ENCODE data around the gene URB2.

Gene URB2

DNA sequence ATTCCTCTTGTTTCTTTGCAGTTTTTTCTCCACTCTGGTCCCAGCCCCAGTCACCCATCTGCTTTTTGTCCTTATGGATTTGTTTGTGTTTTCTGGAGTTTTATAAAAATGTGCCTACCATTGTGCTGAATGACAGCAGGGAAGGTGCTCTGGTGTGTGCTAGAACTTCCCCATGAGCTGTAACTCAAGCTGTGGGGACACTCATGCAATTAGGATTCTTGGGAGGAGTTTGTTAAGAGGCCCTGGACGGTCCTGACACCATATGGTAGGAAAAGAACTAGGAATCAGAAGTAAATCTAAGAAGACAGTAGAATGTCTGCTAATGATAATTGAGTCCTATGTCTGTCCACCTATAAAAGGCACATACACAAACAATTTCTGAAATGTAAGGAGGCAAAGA lies 27.4 kb downstream of the URB2 start:
- no peaks in the 10 kb centered on the region for H3K9me3 ChIP-seq (ENCODE audit: control insufficient read depth, low read depth, low read length)
- peaks cover 79% of the 10 kb centered on the region for H3K36me3 ChIP-seq (ENCODE audit: control insufficient read depth, low read depth, low read length)
- no peaks in the 10 kb centered on the region for H3K27me3 ChIP-seq (ENCODE audit: control insufficient read depth, insufficient read depth, low read length)
- no peak overlapping the region for H3K9ac ChIP-seq (ENCODE audit: low read length)
- H3K4me1 ChIP-seq (ENCODE audit: control insufficient read depth, low read depth, low read length): no peaks in the 10 kb centered on the region
- no peak overlapping the region for H3K27ac ChIP-seq (ENCODE audit: low read length)
- no peak overlapping the region for H3K4me3 ChIP-seq (ENCODE audit: low read length)

DNA sequence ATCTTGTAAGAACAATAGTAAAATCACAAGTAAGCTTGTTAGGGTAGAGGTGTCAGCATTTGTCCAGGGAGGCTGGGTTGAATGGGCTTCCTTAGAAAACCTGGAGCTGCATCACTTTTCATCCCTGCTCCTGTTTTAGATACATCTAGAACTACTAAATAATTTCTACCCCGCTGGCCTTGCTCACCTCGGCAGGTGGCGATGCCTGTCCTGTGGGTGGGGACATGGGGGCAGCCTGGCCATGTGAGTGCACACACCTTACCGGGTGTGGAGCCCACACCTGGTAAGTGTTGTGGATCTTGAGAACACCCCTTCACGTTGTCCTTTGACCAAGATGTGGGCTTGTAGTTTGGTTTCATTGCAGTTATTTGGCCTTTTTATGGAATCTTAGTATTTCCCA lies 29.7 kb downstream of the URB2 start:
- Histone ChIP-seq H3K9ac (ENCODE audit: low read length) (no peak overlapping the region), H3K36me3 (ENCODE audit: control insufficient read depth, low read depth, low read length) (peaks cover 76% of the 10 kb centered on the region)

DNA sequence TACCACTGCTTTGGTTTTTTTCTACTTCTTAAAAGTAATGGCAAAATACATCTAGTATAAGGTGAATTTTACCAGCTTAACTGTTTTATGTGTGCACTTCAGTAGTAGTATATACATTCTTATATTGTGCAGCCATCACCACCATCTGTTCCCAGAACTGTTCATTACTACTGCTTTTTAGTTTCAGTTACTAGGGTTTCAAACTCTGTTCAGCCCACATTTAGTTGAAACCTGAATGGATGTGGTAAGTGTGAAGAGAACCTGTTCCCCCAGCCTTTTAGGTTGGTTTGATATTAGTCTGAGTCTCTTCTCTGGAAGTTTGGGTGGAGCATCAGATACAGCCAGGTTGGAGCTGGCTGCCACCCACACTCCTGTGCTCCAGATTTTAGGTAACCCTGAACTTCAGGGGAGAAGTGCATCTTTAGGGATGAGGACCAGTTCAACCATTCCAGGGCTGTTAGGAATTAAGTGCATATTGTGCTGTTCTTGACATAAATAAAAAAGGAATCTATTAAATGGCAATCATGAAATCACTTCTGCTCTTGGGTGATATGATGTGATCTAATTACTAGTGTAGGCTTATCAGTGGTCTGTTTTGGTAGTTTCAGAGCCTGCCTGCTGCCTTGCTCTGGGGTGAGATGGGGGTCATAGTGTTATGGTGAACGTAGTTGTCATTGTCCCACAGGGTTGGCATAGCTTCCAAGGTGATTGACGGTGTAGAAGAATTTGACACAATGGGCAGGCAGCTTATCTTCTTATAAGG lies 32.1 kb downstream of the URB2 start:
- Histone ChIP-seq H3K4me3 (ENCODE audit: low read length) (no peak overlapping the region), H3K4me1 (ENCODE audit: control insufficient read depth, low read depth, low read length) (peaks cover 3% of the 10 kb centered on the region), H3K27ac (ENCODE audit: low read length) (no peak overlapping the region), H3K9ac (ENCODE audit: low read length) (no peak overlapping the region), H3K27me3 (ENCODE audit: control insufficient read depth, insufficient read depth, low read length) (no peaks in the 10 kb centered on the region), H3K9me3 (ENCODE audit: control insufficient read depth, low read depth, low read length) (no peaks in the 10 kb centered on the region), H3K36me3 (ENCODE audit: control insufficient read depth, low read depth, low read length) (peaks cover 69% of the 10 kb centered on the region)

More for the DNA sequence above, 29.7 kb downstream of the URB2 start:
- Histone ChIP-seq H3K27me3 (ENCODE audit: control insufficient read depth, insufficient read depth, low read length) (no peaks in the 10 kb centered on the region), H3K4me3 (ENCODE audit: low read length) (no peak overlapping the region), H3K27ac (ENCODE audit: low read length) (no peak overlapping the region), H3K4me1 (ENCODE audit: control insufficient read depth, low read depth, low read length) (no peaks in the 10 kb centered on the region), H3K9me3 (ENCODE audit: control insufficient read depth, low read depth, low read length) (no peaks in the 10 kb centered on the region)

DNA sequence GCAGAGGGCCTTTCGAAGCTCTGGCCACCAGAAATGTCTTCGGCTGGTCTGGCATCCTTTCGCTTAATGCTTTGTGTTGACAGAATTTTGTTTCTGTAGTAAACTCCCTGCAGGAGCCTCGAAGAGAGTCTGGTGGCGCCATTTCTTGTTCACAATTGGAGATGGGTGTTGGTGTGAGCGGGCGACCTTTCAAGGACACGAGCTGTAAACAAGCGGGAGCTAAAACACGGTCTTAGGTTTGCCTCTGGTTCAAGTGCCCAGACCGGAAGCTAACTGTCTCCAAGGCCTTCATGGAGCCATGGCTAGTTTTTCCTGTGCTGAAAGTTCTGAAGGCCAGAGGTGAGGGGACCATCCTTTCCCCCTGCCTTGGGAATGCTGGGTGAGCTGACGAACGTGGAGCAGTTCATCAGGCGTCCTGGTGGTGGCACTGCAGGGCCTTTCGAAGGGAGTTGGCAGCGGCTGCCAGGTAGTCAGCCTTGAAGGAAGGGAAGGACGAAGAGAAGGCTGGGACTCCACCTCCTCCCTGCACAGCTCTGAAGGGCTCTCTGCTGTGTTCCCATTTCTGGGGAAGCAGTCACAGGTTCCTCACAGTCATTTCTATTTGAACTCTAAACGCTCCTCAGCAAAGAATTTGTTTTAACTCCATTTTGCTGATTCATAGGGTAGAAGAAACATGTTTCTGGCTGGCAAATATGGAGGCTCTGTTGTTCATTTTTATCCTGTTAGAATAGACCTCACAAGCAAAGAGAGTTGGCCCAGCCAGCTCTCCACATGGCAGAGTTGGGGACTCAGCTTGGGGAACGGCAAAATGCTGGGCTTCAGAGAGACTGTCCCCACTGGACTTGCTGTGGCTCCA lies 35.2 kb downstream of the URB2 start:
- Histone ChIP-seq H3K27ac (ENCODE audit: low read length) (no peak overlapping the region), H3K4me1 (ENCODE audit: control insufficient read depth, low read depth, low read length) (peaks cover 3% of the 10 kb centered on the region), H3K36me3 (ENCODE audit: control insufficient read depth, low read depth, low read length) (peaks cover 43% of the 10 kb centered on the region), H3K9me3 (ENCODE audit: control insufficient read depth, low read depth, low read length) (no peaks in the 10 kb centered on the region), H3K27me3 (ENCODE audit: control insufficient read depth, insufficient read depth, low read length) (no peaks in the 10 kb centered on the region), H3K9ac (ENCODE audit: low read length) (no peak overlapping the region), H3K4me3 (ENCODE audit: low read length) (no peak overlapping the region)

DNA sequence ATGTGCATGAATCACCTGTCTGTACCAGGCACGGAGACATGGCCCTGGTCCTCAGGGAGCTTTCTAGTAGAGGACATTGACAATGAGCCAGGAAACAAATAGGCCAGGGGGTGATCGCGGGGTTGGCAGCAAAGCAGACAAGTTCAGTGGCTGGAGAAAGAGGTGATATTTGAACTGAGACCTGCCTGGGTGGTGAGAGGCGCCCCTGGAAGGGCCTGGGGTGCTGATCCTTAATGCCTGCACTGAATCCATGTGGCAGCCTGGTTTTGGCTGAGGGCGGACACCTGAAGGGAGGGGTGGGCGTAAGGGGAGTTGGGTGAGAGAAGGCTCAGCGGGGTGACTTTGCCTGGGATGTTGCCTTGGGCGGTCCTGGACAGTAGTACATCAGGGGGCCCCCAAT lies 35.9 kb downstream of the URB2 start:
- Histone ChIP-seq H3K4me3 (ENCODE audit: low read length) (no peak overlapping the region), H3K4me1 (ENCODE audit: control insufficient read depth, low read depth, low read length) (peaks cover 3% of the 10 kb centered on the region), H3K36me3 (ENCODE audit: control insufficient read depth, low read depth, low read length) (peaks cover 36% of the 10 kb centered on the region), H3K9ac (ENCODE audit: low read length) (no peak overlapping the region), H3K27ac (ENCODE audit: low read length) (no peak overlapping the region), H3K9me3 (ENCODE audit: control insufficient read depth, low read depth, low read length) (no peaks in the 10 kb centered on the region), H3K27me3 (ENCODE audit: control insufficient read depth, insufficient read depth, low read length) (no peaks in the 10 kb centered on the region)

DNA sequence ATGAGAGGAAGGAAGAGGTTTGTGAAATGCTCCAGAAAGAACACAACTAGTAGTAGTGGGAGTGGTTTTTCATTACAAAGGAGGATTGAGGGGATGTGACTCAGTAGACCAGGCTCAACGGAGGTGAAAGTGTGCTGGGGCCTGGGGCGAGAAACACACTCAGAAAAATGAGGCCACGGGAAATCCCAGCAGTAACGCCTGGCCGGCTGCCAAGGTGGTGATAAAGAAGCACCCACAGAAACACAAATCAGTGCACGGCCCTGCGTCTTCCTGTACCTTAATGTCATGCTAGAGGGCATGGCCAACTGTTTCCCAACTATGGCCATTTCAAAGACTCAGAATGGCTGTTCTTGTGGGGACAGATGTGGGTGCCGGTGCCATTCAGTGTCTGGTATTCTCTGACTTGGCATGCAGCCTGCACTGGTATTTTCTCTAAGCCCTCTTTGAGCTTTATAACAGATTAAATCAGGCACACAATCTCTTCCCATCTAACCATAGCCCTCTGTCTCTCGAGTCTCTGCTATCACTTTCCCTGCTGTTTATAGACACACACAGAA lies 38.2 kb downstream of the URB2 start:
- no peak overlapping the region for H3K27ac ChIP-seq (ENCODE audit: low read length)
- H3K9me3 ChIP-seq (ENCODE audit: control insufficient read depth, low read depth, low read length): no peaks in the 10 kb centered on the region
- peaks cover 3% of the 10 kb centered on the region for H3K4me1 ChIP-seq (ENCODE audit: control insufficient read depth, low read depth, low read length)
- H3K27me3 ChIP-seq (ENCODE audit: control insufficient read depth, insufficient read depth, low read length): no peaks in the 10 kb centered on the region
- H3K4me3 ChIP-seq (ENCODE audit: low read length): no peak overlapping the region
- H3K9ac ChIP-seq (ENCODE audit: low read length): no peak overlapping the region
- peaks cover 20% of the 10 kb centered on the region for H3K36me3 ChIP-seq (ENCODE audit: control insufficient read depth, low read depth, low read length)

DNA sequence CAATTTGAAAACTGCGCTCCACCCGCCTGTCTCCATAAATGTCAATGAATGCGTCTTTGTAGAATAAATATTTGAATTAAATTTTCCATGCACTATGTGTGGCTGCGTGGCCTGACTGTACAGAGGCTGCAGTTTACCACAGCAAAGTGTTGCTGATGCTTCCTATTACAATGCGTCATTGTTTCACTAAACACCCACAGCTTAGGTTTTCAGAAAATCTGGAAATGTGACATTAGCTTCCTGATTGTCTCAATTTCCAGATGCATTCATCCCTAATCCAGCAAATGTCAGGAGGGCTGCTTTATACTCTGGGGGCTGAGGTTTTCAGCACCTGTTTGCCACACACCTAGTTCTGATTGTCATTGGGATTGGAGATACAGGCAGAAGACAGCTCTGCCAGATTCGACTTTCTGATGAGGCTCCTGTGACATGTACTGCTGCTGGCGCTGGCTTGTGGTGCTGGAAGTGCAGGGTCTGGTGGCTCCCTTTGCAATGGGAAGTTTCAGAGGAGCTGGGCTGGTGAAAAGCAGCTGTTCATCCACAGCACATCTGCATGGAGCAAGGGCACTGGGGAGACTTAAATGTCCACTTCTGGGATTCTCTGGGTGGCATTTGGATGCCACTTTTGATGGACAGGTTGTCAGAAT lies 40.0 kb downstream of the URB2 start:
- Histone ChIP-seq H3K9ac (ENCODE audit: low read length) (no peak overlapping the region), H3K4me1 (ENCODE audit: control insufficient read depth, low read depth, low read length) (peaks cover 2% of the 10 kb centered on the region), H3K36me3 (ENCODE audit: control insufficient read depth, low read depth, low read length) (peaks cover 5% of the 10 kb centered on the region), H3K9me3 (ENCODE audit: control insufficient read depth, low read depth, low read length) (no peaks in the 10 kb centered on the region), H3K27ac (ENCODE audit: low read length) (no peak overlapping the region), H3K4me3 (ENCODE audit: low read length) (no peak overlapping the region), H3K27me3 (ENCODE audit: control insufficient read depth, insufficient read depth, low read length) (no peaks in the 10 kb centered on the region)

DNA sequence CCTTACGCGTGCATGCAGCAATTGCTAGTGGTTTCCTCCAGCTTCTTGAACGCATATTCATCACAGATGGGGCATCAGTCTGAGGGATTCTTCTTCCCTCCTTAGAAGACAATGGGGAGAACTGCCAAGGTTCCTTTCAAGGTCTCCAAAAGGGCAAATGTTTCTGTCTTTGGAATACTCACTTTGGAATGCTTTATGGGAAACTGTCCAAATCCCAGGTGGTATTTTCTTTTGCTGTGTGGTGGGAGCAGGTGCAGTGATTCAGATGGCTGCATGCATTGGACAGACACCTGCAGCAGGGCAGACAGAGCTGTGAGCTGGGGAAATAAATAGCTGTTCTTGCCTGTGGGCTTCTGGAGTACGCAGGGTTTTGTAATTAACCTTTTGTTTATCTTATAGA lies 40.5 kb downstream of the URB2 start:
- no peaks in the 10 kb centered on the region for H3K27me3 ChIP-seq (ENCODE audit: control insufficient read depth, insufficient read depth, low read length)
- no peak overlapping the region for H3K27ac ChIP-seq (ENCODE audit: low read length)
- no peaks in the 10 kb centered on the region for H3K4me1 ChIP-seq (ENCODE audit: control insufficient read depth, low read depth, low read length)
- H3K4me3 ChIP-seq (ENCODE audit: low read length): no peak overlapping the region
- peaks cover 3% of the 10 kb centered on the region for H3K36me3 ChIP-seq (ENCODE audit: control insufficient read depth, low read depth, low read length)
- H3K9ac ChIP-seq (ENCODE audit: low read length): no peak overlapping the region
- H3K9me3 ChIP-seq (ENCODE audit: control insufficient read depth, low read depth, low read length): no peaks in the 10 kb centered on the region

DNA sequence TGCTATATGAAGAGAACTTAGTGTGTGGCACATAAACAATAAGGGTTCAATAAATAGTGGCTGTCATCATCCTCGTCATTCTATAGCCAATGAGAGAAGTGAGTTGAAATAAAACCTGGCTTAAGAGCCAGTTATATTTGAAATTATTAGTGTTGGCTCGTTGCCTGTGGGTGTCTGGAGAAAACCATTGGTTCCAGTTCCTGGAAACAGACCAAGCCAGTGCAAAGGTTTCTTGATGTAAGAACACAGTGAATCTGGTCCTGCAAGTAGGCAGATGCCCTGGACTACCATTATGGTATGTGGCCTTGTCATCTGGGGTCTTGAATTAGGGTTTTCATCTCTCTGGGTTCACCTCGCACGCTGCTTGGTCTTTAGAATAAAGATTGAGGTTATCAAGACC lies 43.3 kb downstream of the URB2 start:
- H3K4me3 ChIP-seq (ENCODE audit: low read length): no peak overlapping the region
- no peaks in the 10 kb centered on the region for H3K4me1 ChIP-seq (ENCODE audit: control insufficient read depth, low read depth, low read length)
- H3K27me3 ChIP-seq (ENCODE audit: control insufficient read depth, insufficient read depth, low read length): no peaks in the 10 kb centered on the region
- no peak overlapping the region for H3K9ac ChIP-seq (ENCODE audit: low read length)
- no peak overlapping the region for H3K27ac ChIP-seq (ENCODE audit: low read length)
- no peaks in the 10 kb centered on the region for H3K36me3 ChIP-seq (ENCODE audit: control insufficient read depth, low read depth, low read length)
- no peaks in the 10 kb centered on the region for H3K9me3 ChIP-seq (ENCODE audit: control insufficient read depth, low read depth, low read length)

DNA sequence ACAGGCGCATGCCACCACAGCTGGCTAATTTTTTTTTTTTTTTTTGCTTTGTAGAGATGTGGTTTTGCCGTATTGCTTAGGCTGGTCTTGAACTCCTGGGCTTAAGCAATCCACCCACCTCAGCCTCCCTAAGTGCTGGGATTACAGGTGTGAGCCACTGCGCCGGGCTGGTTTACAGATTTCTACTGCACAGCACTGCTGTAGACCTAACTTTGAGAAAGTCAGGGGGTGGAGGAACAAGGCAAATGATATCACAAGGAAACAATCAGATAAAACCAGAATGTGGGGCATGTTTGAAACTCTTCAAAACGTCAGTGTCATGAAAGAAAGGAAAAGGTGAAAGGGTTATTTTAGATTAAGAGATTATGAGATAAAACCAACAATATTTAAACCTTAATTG lies 45.3 kb downstream of the URB2 start:
- H3K9me3 ChIP-seq (ENCODE audit: control insufficient read depth, low read depth, low read length): no peaks in the 10 kb centered on the region
- no peak overlapping the region for H3K4me3 ChIP-seq (ENCODE audit: low read length)
- H3K27me3 ChIP-seq (ENCODE audit: control insufficient read depth, insufficient read depth, low read length): no peaks in the 10 kb centered on the region
- no peaks in the 10 kb centered on the region for H3K36me3 ChIP-seq (ENCODE audit: control insufficient read depth, low read depth, low read length)
- H3K4me1 ChIP-seq (ENCODE audit: control insufficient read depth, low read depth, low read length): no peaks in the 10 kb centered on the region
- no peak overlapping the region for H3K9ac ChIP-seq (ENCODE audit: low read length)
- no peak overlapping the region for H3K27ac ChIP-seq (ENCODE audit: low read length)

DNA sequence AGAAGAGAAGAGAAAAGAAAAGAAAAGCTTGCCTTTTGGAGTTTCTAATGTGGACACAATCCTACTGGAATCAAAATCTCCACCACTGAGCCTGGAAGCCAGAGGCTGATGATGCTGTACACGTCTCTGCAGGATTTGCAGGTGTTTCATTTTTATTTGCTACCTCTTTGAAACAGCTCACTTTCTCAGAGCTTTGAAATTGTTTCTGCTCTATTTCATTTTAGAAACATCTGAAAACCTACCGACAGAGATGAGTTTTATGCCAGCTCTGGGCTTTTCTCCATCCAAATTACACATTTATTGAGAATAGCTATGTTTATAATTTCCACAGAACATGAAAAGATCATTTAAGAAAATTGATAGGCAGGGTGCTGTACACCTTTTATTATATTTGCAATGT lies 46.2 kb downstream of the URB2 start:
- H3K4me1 ChIP-seq (ENCODE audit: control insufficient read depth, low read depth, low read length): no peaks in the 10 kb centered on the region
- no peak overlapping the region for H3K9ac ChIP-seq (ENCODE audit: low read length)
- H3K36me3 ChIP-seq (ENCODE audit: control insufficient read depth, low read depth, low read length): no peaks in the 10 kb centered on the region
- H3K9me3 ChIP-seq (ENCODE audit: control insufficient read depth, low read depth, low read length): no peaks in the 10 kb centered on the region
- no peaks in the 10 kb centered on the region for H3K27me3 ChIP-seq (ENCODE audit: control insufficient read depth, insufficient read depth, low read length)
- H3K4me3 ChIP-seq (ENCODE audit: low read length): no peak overlapping the region
- no peak overlapping the region for H3K27ac ChIP-seq (ENCODE audit: low read length)

All from iPS-18a (cell line).